ENCODE results near the gene GAL3ST2.
A peak's percentile ranks its signal among the peaks of the same experiment; 100 is the strongest.
"Not testable (repeated sequence)": the region's sequence is repeated elsewhere in the genome, so short reads cannot be mapped to it uniquely, and the experiment has no call there.

The GAL3ST2 gene

GRCh38 chr2:241791385-241791784 lies 14.8 kb downstream of the GAL3ST2 start:
- not testable (repeated sequence) for H3K4me2 ChIP-seq (ENCODE audit: insufficient read depth, low read length, poor library complexity, severe bottlenecking); H3K9me3 ChIP-seq (replicated peaks in 1 of 2; ENCODE audit: control insufficient read depth in 2 of 2, insufficient read depth in 1 of 2, low read depth in 1 of 2, low read length in 2 of 2); H2BK5ac ChIP-seq (ENCODE audit: low read length); H3K4me1 ChIP-seq (ENCODE audit: control insufficient read depth in 2 of 2, insufficient read depth in 1 of 2, low read depth in 1 of 2, low read length in 2 of 2); H3K4ac ChIP-seq (ENCODE audit: low read length); H2AFZ ChIP-seq (ENCODE audit: low read length); H4K91ac ChIP-seq (ENCODE audit: low read depth, low read length, poor library complexity); H3K36me3 ChIP-seq (replicated peaks in 1 of 2; ENCODE audit: control insufficient read depth in 2 of 2, insufficient read depth in 2 of 2, low read length in 2 of 2); H3K27ac ChIP-seq (replicated peaks; ENCODE audit: low read length); H3K14ac ChIP-seq (ENCODE audit: low read length); H2BK12ac ChIP-seq (ENCODE audit: low read length); H3K4me3 ChIP-seq (ENCODE audit: low read length in 2 of 2); H3K9ac ChIP-seq (ENCODE audit: low read depth, low read length, poor library complexity); DNase-seq (ENCODE audit: low spot score); H3K27me3 ChIP-seq (ENCODE audit: control insufficient read depth in 3 of 3, insufficient read depth in 3 of 3, low read depth in 1 of 3, low read length in 3 of 3); H2AK5ac ChIP-seq (ENCODE audit: low read depth, low read length); H3K18ac ChIP-seq (ENCODE audit: low read length); H3K23ac ChIP-seq (ENCODE audit: low read depth, low read length, poor library complexity); H2BK120ac ChIP-seq (ENCODE audit: low read depth, low read length); H3K79me1 ChIP-seq (ENCODE audit: low read depth, low read length); H2BK15ac ChIP-seq (ENCODE audit: low read length); H4K8ac ChIP-seq (ENCODE audit: low read depth, low read length)
- WGBS, 2 donors (ENCODE audit: extremely low coverage in 2 of 2, insufficient read length in 2 of 2, insufficient replicate concordance in 1 of 2): no CpG with 5 or more reads among the region's 3 CpGs

- Histone ChIP-seq H2BK120ac (ENCODE audit: low read depth, low read length) (no peak overlapping the region), H3K79me1 (ENCODE audit: low read depth, low read length) (no peaks in the 10 kb centered on the region), H3K4ac (ENCODE audit: low read length) (no peak overlapping the region), H2BK5ac (ENCODE audit: low read length) (no peak overlapping the region), H4K91ac (ENCODE audit: low read depth, low read length, poor library complexity) (no peak overlapping the region), H3K9ac (ENCODE audit: low read depth, low read length, poor library complexity) (no peak overlapping the region), H3K27me3 (ENCODE audit: control insufficient read depth in 3 of 3, insufficient read depth in 3 of 3, low read depth in 1 of 3, low read length in 3 of 3) (no peaks in the 10 kb centered on the region), H3K14ac (ENCODE audit: low read length) (no peak overlapping the region), H2AFZ (ENCODE audit: low read length) (no peak overlapping the region), H2BK15ac (ENCODE audit: low read length) (no peak overlapping the region), H2BK12ac (ENCODE audit: low read length) (no peak overlapping the region), H3K27ac (replicated peaks; ENCODE audit: low read length) (no peak overlapping the region), H2AK5ac (ENCODE audit: low read depth, low read length) (no peak overlapping the region), H3K4me2 (ENCODE audit: insufficient read depth, low read length, poor library complexity, severe bottlenecking) (no peak overlapping the region), H3K23ac (ENCODE audit: low read depth, low read length, poor library complexity) (no peak overlapping the region), H3K9me3 (replicated peaks in 1 of 2; ENCODE audit: control insufficient read depth in 2 of 2, insufficient read depth in 1 of 2, low read depth in 1 of 2, low read length in 2 of 2) (peaks cover 0 to 4% of the 10 kb centered on the region in 2 donors), H3K4me3 (ENCODE audit: low read length in 2 of 2) (no peak overlapping the region), H3K4me1 (ENCODE audit: control insufficient read depth in 2 of 2, insufficient read depth in 1 of 2, low read depth in 1 of 2, low read length in 2 of 2) (no peaks in the 10 kb centered on the region), H4K8ac (ENCODE audit: low read depth, low read length) (no peak overlapping the region), H3K36me3 (replicated peaks in 1 of 2; ENCODE audit: control insufficient read depth in 2 of 2, insufficient read depth in 2 of 2, low read length in 2 of 2) (no peaks in the 10 kb centered on the region), H3K18ac (ENCODE audit: low read length) (no peak overlapping the region)
- WGBS, 2 donors (ENCODE audit: extremely low coverage in 2 of 2, insufficient read length in 2 of 2, insufficient replicate concordance in 1 of 2): 80 to 100% methylated on average over 1 of the region's 5 CpGs
- DNase-seq (ENCODE audit: low spot score): no peak
Measured at GRCh38 chr2:241793385-241793784, 16.8 kb downstream of the GAL3ST2 start.

GRCh38 chr2:241794250-241794823 lies 17.7 kb downstream of the GAL3ST2 start:
- Histone ChIP-seq H3K27ac (replicated peaks; ENCODE audit: low read length) (no peak overlapping the region), H3K4me3 (ENCODE audit: low read length in 2 of 2) (no peak overlapping the region), H2AK5ac (ENCODE audit: low read depth, low read length) (peak overlapping the region; percentile 37), H3K4me2 (ENCODE audit: insufficient read depth, low read length, poor library complexity, severe bottlenecking) (no peak overlapping the region), H3K4ac (ENCODE audit: low read length) (no peak overlapping the region), H3K23ac (ENCODE audit: low read depth, low read length, poor library complexity) (no peak overlapping the region), H3K9ac (ENCODE audit: low read depth, low read length, poor library complexity) (no peak overlapping the region), H2BK15ac (ENCODE audit: low read length) (no peak overlapping the region), H3K36me3 (replicated peaks in 1 of 2; ENCODE audit: control insufficient read depth in 2 of 2, insufficient read depth in 2 of 2, low read length in 2 of 2) (no peaks in the 10 kb centered on the region), H3K18ac (ENCODE audit: low read length) (peak overlapping the region; percentile 57), H2BK5ac (ENCODE audit: low read length) (no peak overlapping the region), H2AFZ (ENCODE audit: low read length) (no peak overlapping the region), H3K9me3 (replicated peaks in 1 of 2; ENCODE audit: control insufficient read depth in 2 of 2, insufficient read depth in 1 of 2, low read depth in 1 of 2, low read length in 2 of 2) (peaks cover 0 to 4% of the 10 kb centered on the region in 2 donors), H4K91ac (ENCODE audit: low read depth, low read length, poor library complexity) (no peak overlapping the region), H3K14ac (ENCODE audit: low read length) (no peak overlapping the region), H3K79me1 (ENCODE audit: low read depth, low read length) (no peaks in the 10 kb centered on the region), H2BK12ac (ENCODE audit: low read length) (no peak overlapping the region), H3K4me1 (ENCODE audit: control insufficient read depth in 2 of 2, insufficient read depth in 1 of 2, low read depth in 1 of 2, low read length in 2 of 2) (no peaks in the 10 kb centered on the region), H4K8ac (ENCODE audit: low read depth, low read length) (peak overlapping the region; percentile 65), H3K27me3 (ENCODE audit: control insufficient read depth in 3 of 3, insufficient read depth in 3 of 3, low read depth in 1 of 3, low read length in 3 of 3) (no peaks in the 10 kb centered on the region), H2BK120ac (ENCODE audit: low read depth, low read length) (no peak overlapping the region)
- no CpG with 5 or more reads among the region's 10 CpGs for WGBS, 2 donors (ENCODE audit: extremely low coverage in 2 of 2, insufficient read length in 2 of 2, insufficient replicate concordance in 1 of 2)
- no peak for DNase-seq (ENCODE audit: low spot score)

GRCh38 chr2:241795021-241795999 lies 18.7 kb downstream of the GAL3ST2 start:
- H2BK15ac ChIP-seq (ENCODE audit: low read length): no peak overlapping the region
- no peaks in the 10 kb centered on the region for H3K79me1 ChIP-seq (ENCODE audit: low read depth, low read length)
- DNase-seq (ENCODE audit: low spot score): no peak
- H3K36me3 ChIP-seq (replicated peaks in 1 of 2; ENCODE audit: control insufficient read depth in 2 of 2, insufficient read depth in 2 of 2, low read length in 2 of 2): no peaks in the 10 kb centered on the region
- H3K4me1 ChIP-seq (ENCODE audit: control insufficient read depth in 2 of 2, insufficient read depth in 1 of 2, low read depth in 1 of 2, low read length in 2 of 2): no peaks in the 10 kb centered on the region
- no peak overlapping the region for H4K8ac ChIP-seq (ENCODE audit: low read depth, low read length)
- H3K4me3 ChIP-seq (ENCODE audit: low read length in 2 of 2): no peak overlapping the region
- no peaks in the 10 kb centered on the region for H3K27me3 ChIP-seq (ENCODE audit: control insufficient read depth in 3 of 3, insufficient read depth in 3 of 3, low read depth in 1 of 3, low read length in 3 of 3)
- peak overlapping the region; percentile 62 for H3K18ac ChIP-seq (ENCODE audit: low read length)
- H3K23ac ChIP-seq (ENCODE audit: low read depth, low read length, poor library complexity): no peak overlapping the region
- H3K4ac ChIP-seq (ENCODE audit: low read length): no peak overlapping the region
- H3K14ac ChIP-seq (ENCODE audit: low read length): no peak overlapping the region
- no peak overlapping the region for H3K27ac ChIP-seq (replicated peaks; ENCODE audit: low read length)
- WGBS, 2 donors (ENCODE audit: extremely low coverage in 2 of 2, insufficient read length in 2 of 2, insufficient replicate concordance in 1 of 2): no CpG with 5 or more reads among the region's 31 CpGs
- H2AK5ac ChIP-seq (ENCODE audit: low read depth, low read length): no peak overlapping the region
- H3K4me2 ChIP-seq (ENCODE audit: insufficient read depth, low read length, poor library complexity, severe bottlenecking): no peak overlapping the region
- H4K91ac ChIP-seq (ENCODE audit: low read depth, low read length, poor library complexity): no peak overlapping the region
- no peak overlapping the region for H2BK5ac ChIP-seq (ENCODE audit: low read length)
- H3K9me3 ChIP-seq (replicated peaks in 1 of 2; ENCODE audit: control insufficient read depth in 2 of 2, insufficient read depth in 1 of 2, low read depth in 1 of 2, low read length in 2 of 2): peaks cover 0 to 4% of the 10 kb centered on the region in 2 donors
- H2AFZ ChIP-seq (ENCODE audit: low read length): no peak overlapping the region
- H2BK120ac ChIP-seq (ENCODE audit: low read depth, low read length): no peak overlapping the region
- no peak overlapping the region for H3K9ac ChIP-seq (ENCODE audit: low read depth, low read length, poor library complexity)
- no peak overlapping the region for H2BK12ac ChIP-seq (ENCODE audit: low read length)

Data from neuronal stem cell (in vitro differentiated cells).